Vagina (tissue), 2 donors: ENCODE results near the gene TMEM242.

Experiments
- CTCF ChIP-seq, 3 experiments: fragments of 450-650 bp in 2 of 3; fragments of 200-600 bp in 1 of 3; sonication (generic) in 1 of 3; IDR thresholded peaks; one replicate each; pipeline ENCODE4 v1.5.1; 2017 to 2019; ENCODE audit warnings: antibody characterized with exemption in 3 of 3, mild to moderate bottlenecking in 2 of 3, moderate library complexity in 2 of 3
- POLR2A ChIP-seq, 2 donors: fragments of 450-650 bp; IDR thresholded peaks; one replicate each; pipeline ENCODE4 v1.6.1; 2017; ENCODE audit warnings: antibody characterized with exemption in 2 of 2, mild to moderate bottlenecking in 2 of 2, moderate library complexity in 2 of 2
- POLR2AphosphoS5 ChIP-seq, 2 donors: sonication (generic); formaldehyde crosslinking; IDR thresholded peaks; one replicate each; pipeline ENCODE4 v1.9.0; 2017; ENCODE audit warnings: antibody characterized with exemption in 2 of 2, mild to moderate bottlenecking in 2 of 2, low read depth in 1 of 2; ENCODE audit not compliant: insufficient read depth in 1 of 2

GRCh38 chr6:157300436-157300835 is 22.9 kb downstream of the TMEM242 start:
- no peak for TF ChIP-seq CTCF (IDR thresholded peaks at IDR 0.05)
- TF ChIP-seq POLR2A (IDR thresholded peaks at IDR 0.05): no peak
- TF ChIP-seq POLR2AphosphoS5 (IDR thresholded peaks at IDR 0.05; ENCODE audit: insufficient read depth in 1 of 2, low read depth in 1 of 2): no peak
